B cell (primary cell): Measurements from ENCODE around the gene MVB12B. TPM values are rescaled to one million over a fixed set of nuclear protein-coding genes. Genes with fewer than 3 reads are reported as not detected.

Source experiments
- ATAC-seq: fragments of 200-7000 bp; cut with Tn5 transposase; one replicate; pipeline ENCODE4 v1.10.0; 2021; ENCODE audit warnings: low read depth, mild to moderate bottlenecking, moderate number of reproducible peaks, moderate library complexity
- CTCF ChIA-PET: fragments of 350-600 bp; sonication (Branson Sonifier 250); formaldehyde crosslinking; loops from one replicate; lab custom pipeline; 2021; ENCODE audit warnings: antibody characterized with exemption, inconsistent platforms; lab: Charles Lee
- POLR2A ChIA-PET: fragments of 350-600 bp; sonication (Branson Sonifier 250); formaldehyde crosslinking; loops from one replicate; lab custom pipeline; 2021; ENCODE audit warnings: antibody characterized with exemption; lab: Charles Lee
- DNase-seq: peaks from one replicate; pipeline ENCODE4 v3.0.0; 2013
- H2AFZ ChIP-seq: 2 replicates; pipeline ENCODE4 v1.6.1; 2012; ENCODE audit warnings: mild to moderate bottlenecking, low read depth, low read length; ENCODE audit not compliant: insufficient read depth, poor library complexity, severe bottlenecking
- H3K27ac ChIP-seq, 2 donors: 1 replicate in 1 of 2; 2 replicates in 1 of 2; pipeline ENCODE4 v1.5.1; 2012 to 2013; ENCODE audit warnings: low read length in 2 of 2, mild to moderate bottlenecking in 2 of 2, moderate library complexity in 1 of 2
- H3K27me3 ChIP-seq, 4 experiments: fragments of 200-600 bp in 1 of 4; sonication (generic) in 1 of 4; replicated peaks in 1 of 4; 1 replicate in 2 of 4; 2 replicates in 2 of 4; pipeline versions ENCODE4 v1.6.1 to v1.7.0; 2013 to 2016; ENCODE audit warnings: low read length in 3 of 4, mild to moderate bottlenecking in 2 of 4, mixed read lengths in 1 of 4, moderate library complexity in 1 of 4; ENCODE audit not compliant: insufficient read depth in 4 of 4, control insufficient read depth in 3 of 4; ENCODE audit errors: control extremely low read depth in 1 of 4
- H3K36me3 ChIP-seq, 2 experiments: replicated peaks in 1 of 2; 1 replicate in 1 of 2; 2 replicates in 1 of 2; pipeline versions ENCODE4 v1.6.1 to v1.7.1; 2013; ENCODE audit warnings: low read length in 1 of 2; ENCODE audit not compliant: insufficient read depth in 2 of 2, control insufficient read depth in 1 of 2; ENCODE audit errors: control extremely low read depth in 1 of 2, extremely low read depth in 1 of 2
- H3K4me1 ChIP-seq, 2 donors: fragments of 200-600 bp in 1 of 2; sonication (generic) in 1 of 2; 1 replicate in 1 of 2; 2 replicates in 1 of 2; pipeline versions ENCODE4 v1.5.1 to v1.6.1; 2013 to 2017; ENCODE audit warnings: low read length in 2 of 2; ENCODE audit not compliant: control insufficient read depth in 2 of 2, insufficient read depth in 2 of 2
- H3K4me2 ChIP-seq: replicated peaks from 2 replicates; pipeline ENCODE3; 2012; ENCODE audit warnings: mild to moderate bottlenecking, low read depth, low read length; ENCODE audit not compliant: poor library complexity, severe bottlenecking
- H3K4me3 ChIP-seq, 5 experiments: fragments of 200-600 bp in 1 of 5; sonication (generic) in 1 of 5; 1 replicate in 3 of 5; 2 replicates in 2 of 5; pipeline versions ENCODE4 v1.5.1 to v1.7.0; 2011 to 2016; ENCODE audit warnings: low read length in 4 of 5, mild to moderate bottlenecking in 4 of 5, low read depth in 2 of 5, control low read depth in 1 of 5, moderate library complexity in 1 of 5; ENCODE audit not compliant: insufficient read depth in 1 of 5; ENCODE audit errors: control extremely low read depth in 1 of 5, extremely low read depth in 1 of 5
- H3K79me2 ChIP-seq: fragments of 200-600 bp; sonication (generic); one replicate; pipeline ENCODE4 v1.6.0; 2016; ENCODE audit warnings: low read length; ENCODE audit not compliant: control insufficient read depth, insufficient read depth
- H3K9ac ChIP-seq: fragments of 200-600 bp; sonication (generic); 2 replicates; pipeline ENCODE4 v1.6.1; 2017; ENCODE audit warnings: mild to moderate bottlenecking, low read length, moderate library complexity
- H3K9me3 ChIP-seq, 3 donors: one replicate each; pipeline versions ENCODE4 v1.6.1 to v1.7.1; 2013; ENCODE audit warnings: low read length in 2 of 3; ENCODE audit not compliant: control insufficient read depth in 2 of 3, insufficient read depth in 1 of 3; ENCODE audit errors: control extremely low read depth in 1 of 3
- H4K20me1 ChIP-seq: 2 replicates; pipeline ENCODE4 v1.6.0; 2012; ENCODE audit warnings: mild to moderate bottlenecking, low read length; ENCODE audit not compliant: insufficient read depth, control insufficient read depth, poor library complexity, severe bottlenecking
- H3K27ac Mint-ChIP-seq: one replicate; pipeline ENCODE4 v1.8.0; 2021; ENCODE audit warnings: mixed read lengths
- H3K27me3 Mint-ChIP-seq: one replicate; pipeline ENCODE4 v1.8.0; 2021; ENCODE audit warnings: mixed read lengths
- H3K4me1 Mint-ChIP-seq: one replicate; pipeline ENCODE4 v1.8.0; 2021; ENCODE audit warnings: mixed read lengths
- H3K4me3 Mint-ChIP-seq: one replicate; pipeline ENCODE4 v1.8.0; 2021; ENCODE audit warnings: mixed read lengths
- H3K9me3 Mint-ChIP-seq: one replicate; pipeline ENCODE4 v1.8.0; 2022; ENCODE audit warnings: mixed read lengths; ENCODE audit not compliant: insufficient read depth
- CTCF ChIP-seq: fragments of 200-600 bp; IDR thresholded peaks from one replicate; pipeline ENCODE4 v1.8.0; 2022; ENCODE audit warnings: antibody characterized with exemption, mild to moderate bottlenecking
- EZH2 ChIP-seq: IDR thresholded peaks from 2 replicates; pipeline ENCODE4 v1.6.1; 2012; ENCODE audit warnings: borderline replicate concordance, low read depth, mild to moderate bottlenecking, moderate library complexity, low read length; ENCODE audit not compliant: insufficient read depth, poor library complexity, severe bottlenecking
- WGBS: methylation state at CpG from one replicate; pipeline ENCODE4 v1.1.5; 2013; ENCODE audit warnings: missing lambda C conversion rate; ENCODE audit not compliant: insufficient coverage; 5-methylcytosine and 5-hydroxymethylcytosine counted together
- intact Hi-C: fragments of 100-400 bp; cut with micrococcal nuclease; formaldehyde crosslinking; loops from one replicate; pipeline ENCODE4 v1.10.0; 2022
- polyA plus RNA-seq: library from polyadenylated mRNA; depleted of rRNA; stranded (reverse); fragments of >200 nt; gene quantifications from 2 replicates; pipeline ENCODE4 v1.2.3, GENCODE V29; 2012
- total RNA-seq, 2 donors: library from RNA; stranded (reverse); fragments of 120-200 nt in 1 of 2; gene quantifications; 1 replicate in 1 of 2; 2 replicates in 1 of 2; pipeline versions ENCODE4 v1.2.3 to v1.2.4, GENCODE V29; 2013 to 2022

MVB12B gene
- total and polyA plus RNA-seq, 2 donors (not counting 1 experiment from before 2014, with no cell fraction given), result 1.2 to 9.8 TPM

- POLR2A ChIA-PET, result no interaction called here
- H3K4me1 ChIP-seq, result no peaks in the 10 kb centered on the region
- no peak overlapping the region for H3K27ac ChIP-seq
- peaks cover 0 to 28% (median 17%) of the 10 kb centered on the region in 3 donors for H3K9me3 ChIP-seq
- no peaks in the 10 kb centered on the region for H4K20me1 ChIP-seq
- ATAC-seq, result no peak
- H3K9ac ChIP-seq, result no peak overlapping the region
- H3K4me3 ChIP-seq, result no peak overlapping the region
- intact Hi-C loops, result no loop called here
- no peaks in the 10 kb centered on the region for H3K27me3 ChIP-seq
- H3K4me2 ChIP-seq, result no peak overlapping the region
- TF ChIP-seq CTCF (no peak), EZH2 (no peak)
- H3K36me3 ChIP-seq, result no peaks in the 10 kb centered on the region
- no peaks in the 10 kb centered on the region for H3K4me1 Mint-ChIP-seq
- no peaks in the 10 kb centered on the region for H3K27me3 Mint-ChIP-seq
- no peak overlapping the region for H3K4me3 Mint-ChIP-seq
- CTCF ChIA-PET, result no interaction called here
- H3K79me2 ChIP-seq, result no peaks in the 10 kb centered on the region
- H3K9me3 Mint-ChIP-seq, result peaks cover 16% of the 10 kb centered on the region
- no peak overlapping the region for H3K27ac Mint-ChIP-seq
- WGBS, result 97% methylated on average over 6 of the region's 8 CpGs
- DNase-seq, result no peak
- H2AFZ ChIP-seq, result no peak overlapping the region
Observed at GRCh38 chr9:126363847-126364671, 37.4 kb downstream of the MVB12B start.

DNA sequence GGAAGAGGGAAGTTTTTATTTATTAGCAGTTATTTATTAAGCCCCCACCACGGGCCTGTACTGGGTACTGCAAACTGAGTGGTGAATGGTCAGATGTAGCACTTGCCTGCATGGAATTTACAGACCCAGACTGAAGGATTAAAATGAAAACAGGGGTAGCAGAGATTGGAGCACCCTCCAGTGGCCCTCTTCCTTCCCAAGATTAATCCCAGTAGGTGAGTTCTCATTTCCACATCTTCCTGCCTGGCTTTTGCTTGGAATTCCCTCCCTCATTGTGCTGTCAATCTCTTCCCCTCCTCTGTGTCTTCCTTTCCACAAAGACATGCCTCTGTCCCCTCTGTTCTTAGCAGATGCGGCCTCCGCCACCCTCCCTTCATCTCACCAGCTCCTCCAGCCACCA lies 39.2 kb downstream of the MVB12B start:
- Histone ChIP-seq H3K36me3 (no peaks in the 10 kb centered on the region), H3K4me1 (no peaks in the 10 kb centered on the region), H2AFZ (no peak overlapping the region), H3K27ac (no peak overlapping the region), H3K4me3 (no peak overlapping the region), H4K20me1 (no peaks in the 10 kb centered on the region), H3K4me2 (no peak overlapping the region), H3K79me2 (no peaks in the 10 kb centered on the region), H3K9me3 (peaks cover 0 to 22% (median 17%) of the 10 kb centered on the region in 3 donors), H3K9ac (no peak overlapping the region), H3K27me3 (no peaks in the 10 kb centered on the region)
- peaks cover 6% of the 10 kb centered on the region for H3K9me3 Mint-ChIP-seq
- POLR2A ChIA-PET, result no interaction called here
- H3K27ac Mint-ChIP-seq, result no peak overlapping the region
- no peaks in the 10 kb centered on the region for H3K27me3 Mint-ChIP-seq
- 86% methylated on average over 3 of the region's 3 CpGs for WGBS
- no peak for TF ChIP-seq EZH2
- no peak for TF ChIP-seq CTCF
- no peak overlapping the region for H3K4me3 Mint-ChIP-seq
- intact Hi-C loops, result no loop called here
- CTCF ChIA-PET, result interaction anchor here (0.8 kb wide), 1 partner anchor 125 kb away, joined by 3 read pairs; no protein-coding TSS in a partner anchor
- no peak for ATAC-seq
- no peaks in the 10 kb centered on the region for H3K4me1 Mint-ChIP-seq
- no peak for DNase-seq
